Measurements from ENCODE around the gene BTRC.
"Not testable (repeated sequence)": the region's sequence is repeated elsewhere in the genome, so short reads cannot be mapped to it uniquely, and the experiment has no call there.

The BTRC gene

GRCh38 chr10:101353692-101354327 lies at the start of gene BTRC:
TSS of gene BTRC (plus strand) at chr10:101354165. CDS start at chr10:101354181, 16 bp downstream.
- DNase-seq (ENCODE audit: low read depth, low spot score): peak; percentile 98

- no peak for DNase-seq (ENCODE audit: low read depth, low spot score)
Observed at GRCh38 chr10:101304316-101304715, 49.6 kb upstream of the BTRC start.

- DNase-seq (ENCODE audit: low read depth, low spot score): no peak
Observed at GRCh38 chr10:101305320-101306241, 48.4 kb upstream of the BTRC start.

- DNase-seq (ENCODE audit: low read depth, low spot score): no peak
Observed at GRCh38 chr10:101308051-101308450, 45.9 kb upstream of the BTRC start.

GRCh38 chr10:101310529-101311184 lies 43.3 kb upstream of the BTRC start:
- DNase-seq (ENCODE audit: low read depth, low spot score): no peak

- DNase-seq (ENCODE audit: low read depth, low spot score): no peak
Observed at GRCh38 chr10:101311185-101312066, 42.5 kb upstream of the BTRC start.

- no peak for DNase-seq (ENCODE audit: low read depth, low spot score)
Observed at GRCh38 chr10:101319241-101319915, 34.6 kb upstream of the BTRC start.

- DNase-seq (ENCODE audit: low read depth, low spot score): no peak
Observed at GRCh38 chr10:101321073-101321472, 32.9 kb upstream of the BTRC start.

GRCh38 chr10:101322266-101323108 lies 31.5 kb upstream of the BTRC start:
- no peak for DNase-seq (ENCODE audit: low read depth, low spot score)

GRCh38 chr10:101323495-101323894 lies 30.5 kb upstream of the BTRC start:
- DNase-seq (ENCODE audit: low read depth, low spot score): no peak

GRCh38 chr10:101327454-101327853 lies 26.5 kb upstream of the BTRC start:
- not testable (repeated sequence) for DNase-seq (ENCODE audit: low read depth, low spot score)

- DNase-seq (ENCODE audit: low read depth, low spot score): no peak
Observed at GRCh38 chr10:101329341-101330032, 24.5 kb upstream of the BTRC start.

- DNase-seq (ENCODE audit: low read depth, low spot score): no peak
Observed at GRCh38 chr10:101330231-101330630, 23.7 kb upstream of the BTRC start.

GRCh38 chr10:101330631-101331225 lies 23.2 kb upstream of the BTRC start:
- no peak for DNase-seq (ENCODE audit: low read depth, low spot score)

- no peak for DNase-seq (ENCODE audit: low read depth, low spot score)
Observed at GRCh38 chr10:101331956-101332355, 22.0 kb upstream of the BTRC start.

GRCh38 chr10:101334259-101334658 lies 19.7 kb upstream of the BTRC start:
- not testable (repeated sequence) for DNase-seq (ENCODE audit: low read depth, low spot score)

- no peak for DNase-seq (ENCODE audit: low read depth, low spot score)
Observed at GRCh38 chr10:101336382-101336781, 17.6 kb upstream of the BTRC start.

- no peak for DNase-seq (ENCODE audit: low read depth, low spot score)
Observed at GRCh38 chr10:101337836-101338235, 16.1 kb upstream of the BTRC start.

- DNase-seq (ENCODE audit: low read depth, low spot score): no peak
Observed at GRCh38 chr10:101341438-101341837, 12.5 kb upstream of the BTRC start.

Data from brain pericyte (primary cell).